Gastroesophageal sphincter (tissue), 4 donors: ENCODE results near the gene NOP14. TPM values are rescaled to one million over a fixed set of nuclear protein-coding genes. Genes with fewer than 3 reads are reported as not detected.

Experiments used
- ATAC-seq: fragments of 150-250 bp; one replicate; pipeline ENCODE4 v1.9.1; 2016; ENCODE audit warnings: mild to moderate bottlenecking, moderate library complexity
- H3K27ac ChIP-seq, 4 donors: fragments of 200-600 bp; sonication (generic) in 3 of 4; 1 replicate in 3 of 4; 2 replicates in 1 of 4; pipeline ENCODE4 v1.5.1; 2016 to 2019
- H3K27me3 ChIP-seq: fragments of 200-600 bp; sonication (generic); one replicate; pipeline ENCODE4 v1.5.1; 2019
- H3K36me3 ChIP-seq, 2 donors: fragments of 200-600 bp; sonication (generic); one replicate each; pipeline ENCODE4 v1.5.1; 2019; ENCODE audit warnings: control low read depth in 1 of 2
- H3K4me1 ChIP-seq, 3 donors: fragments of 200-600 bp; sonication (generic); 1 replicate in 2 of 3; 2 replicates in 1 of 3; pipeline ENCODE4 v1.5.1; 2016 to 2019; ENCODE audit warnings: control low read depth in 2 of 3
- H3K4me3 ChIP-seq, 2 donors: fragments of 200-600 bp; sonication (generic); one replicate each; pipeline ENCODE4 v1.5.1; 2019; ENCODE audit warnings: mild to moderate bottlenecking in 1 of 2, moderate library complexity in 1 of 2
- H3K9me3 ChIP-seq, 3 donors: fragments of 200-600 bp; sonication (generic); one replicate each; pipeline ENCODE4 v1.5.1; 2017 to 2019; ENCODE audit warnings: control low read depth in 2 of 3
- CTCF ChIP-seq, 4 experiments: fragments of 200-600 bp in 2 of 4; fragments of 450-650 bp in 2 of 4; sonication (generic) in 1 of 4; IDR thresholded peaks; one replicate each; pipeline ENCODE4 v1.5.1; 2017 to 2019; ENCODE audit warnings: antibody characterized with exemption in 4 of 4, mild to moderate bottlenecking in 2 of 4, moderate library complexity in 2 of 4
- EP300 ChIP-seq: sonication (generic); formaldehyde crosslinking; IDR thresholded peaks from one replicate; pipeline ENCODE4 v1.6.1; 2017; ENCODE audit warnings: antibody characterized with exemption, mild to moderate bottlenecking
- POLR2A ChIP-seq, 2 donors: fragments of 450-650 bp; IDR thresholded peaks; one replicate each; pipeline ENCODE4 v1.6.1; 2017; ENCODE audit warnings: antibody characterized with exemption in 2 of 2, mild to moderate bottlenecking in 2 of 2, moderate library complexity in 1 of 2
- POLR2AphosphoS5 ChIP-seq: sonication (generic); formaldehyde crosslinking; IDR thresholded peaks from one replicate; pipeline ENCODE4 v1.6.1; 2017; ENCODE audit warnings: antibody characterized with exemption
- WGBS, 2 donors: methylation state at CpG; one replicate each; pipeline ENCODE4 v1.1.5; 2018; ENCODE audit warnings: low coverage in 1 of 2; 5-methylcytosine and 5-hydroxymethylcytosine counted together
- total RNA-seq, 4 donors: library from RNA; depleted of rRNA; stranded (reverse); fragments of >200 nt; gene quantifications; one replicate each; pipeline ENCODE4 v1.1.0, GENCODE V29; 2016

The NOP14 gene
- total RNA-seq, 4 donors from 2014 or later, result 17.6 to 25.2 (median 20.4) TPM

GRCh38 chr4:2982012-2982411 is 18.8 kb upstream of the NOP14 start:
- TF ChIP-seq EP300 (no peak), CTCF (IDR thresholded peaks at IDR 0.05) (no peak)
- no CpG with 5 or more reads among the region's 4 CpGs for WGBS, 2 donors
- H3K27ac ChIP-seq, result no peak overlapping the region
- H3K4me3 ChIP-seq, result no peak overlapping the region
- H3K9me3 ChIP-seq, result peaks cover 0 to 7% (median 0%) of the 10 kb centered on the region in 3 donors
- H3K36me3 ChIP-seq, result no peaks in the 10 kb centered on the region
- no peak for ATAC-seq
- no peaks in the 10 kb centered on the region for H3K27me3 ChIP-seq
- peaks cover 0 to 3% (median 0%) of the 10 kb centered on the region in 3 donors for H3K4me1 ChIP-seq

GRCh38 chr4:2981256-2981819 is 18.1 kb upstream of the NOP14 start:
- Histone ChIP-seq H3K9me3 (peaks cover 0 to 7% (median 0%) of the 10 kb centered on the region in 3 donors), H3K4me1 (peaks cover 0 to 3% (median 0%) of the 10 kb centered on the region in 3 donors), H3K36me3 (no peaks in the 10 kb centered on the region), H3K27ac (no peak overlapping the region), H3K4me3 (no peak overlapping the region), H3K27me3 (no peaks in the 10 kb centered on the region)
- no peak for TF ChIP-seq EP300
- no peak for TF ChIP-seq POLR2A (IDR thresholded peaks at IDR 0.05)
- no peak for TF ChIP-seq POLR2AphosphoS5
- TF ChIP-seq CTCF (IDR thresholded peaks at IDR 0.05), result no peak
- 100% methylated on average over 1 of the region's 4 CpGs; no CpG with 5 or more reads in 1 of the 2 donors for WGBS, 2 donors
- no peak for ATAC-seq

- Histone ChIP-seq H3K9me3 (peaks cover 0 to 7% (median 0%) of the 10 kb centered on the region in 3 donors), H3K27me3 (no peaks in the 10 kb centered on the region), H3K4me3 (no peak overlapping the region), H3K36me3 (no peaks in the 10 kb centered on the region), H3K27ac (peak overlapping the region in 1 of 4 donors; percentile 26), H3K4me1 (peaks cover 0 to 3% (median 0%) of the 10 kb centered on the region in 3 donors)
- WGBS, 2 donors, result 71 to 78% methylated on average over 9 to 13 of the region's 14 CpGs
- TF ChIP-seq CTCF (IDR thresholded peaks at IDR 0.05), result no peak
- no peak for TF ChIP-seq POLR2A (IDR thresholded peaks at IDR 0.05)
- no peak for TF ChIP-seq POLR2AphosphoS5
- TF ChIP-seq EP300, result no peak
- no peak for ATAC-seq
Measured at GRCh38 chr4:2977211-2978088, 14.2 kb upstream of the NOP14 start.

- no peak for ATAC-seq
- H3K9me3 ChIP-seq, result no peaks in the 10 kb centered on the region
- WGBS, 2 donors, result 84 to 85% methylated on average over 3 of the region's 3 CpGs
- H3K27me3 ChIP-seq, result no peaks in the 10 kb centered on the region
- TF ChIP-seq CTCF (IDR thresholded peaks at IDR 0.05), result no peak
- no peak for TF ChIP-seq EP300
- no peak for TF ChIP-seq POLR2A (IDR thresholded peaks at IDR 0.05)
- no peak for TF ChIP-seq POLR2AphosphoS5
- H3K27ac ChIP-seq, result no peak overlapping the region
- no peaks in the 10 kb centered on the region for H3K36me3 ChIP-seq
- no peak overlapping the region for H3K4me3 ChIP-seq
- no peaks in the 10 kb centered on the region for H3K4me1 ChIP-seq
Measured at GRCh38 chr4:2971275-2971674, 8.1 kb upstream of the NOP14 start.
